ENCODE measurements around the gene SH3RF3.

GRCh38 chr2:109185338-109185737 lies 56.3 kb downstream of the SH3RF3 start:
- TF ChIP-seq CTCF (conservative IDR thresholded peaks at IDR 0.05 in 1 of 2, IDR thresholded peaks at IDR 0.05 in 1 of 2; ENCODE audit: low read depth in 1 of 2, low read length in 2 of 2) (no peak), EZH2 (IDR thresholded peaks at IDR 0.05; ENCODE audit: low read length, missing control alignments) (no peak)

Measured in fibroblast of lung (primary cell).